ENCODE measurements around the gene LIN54.

- TF ChIP-seq, protein P1, sequence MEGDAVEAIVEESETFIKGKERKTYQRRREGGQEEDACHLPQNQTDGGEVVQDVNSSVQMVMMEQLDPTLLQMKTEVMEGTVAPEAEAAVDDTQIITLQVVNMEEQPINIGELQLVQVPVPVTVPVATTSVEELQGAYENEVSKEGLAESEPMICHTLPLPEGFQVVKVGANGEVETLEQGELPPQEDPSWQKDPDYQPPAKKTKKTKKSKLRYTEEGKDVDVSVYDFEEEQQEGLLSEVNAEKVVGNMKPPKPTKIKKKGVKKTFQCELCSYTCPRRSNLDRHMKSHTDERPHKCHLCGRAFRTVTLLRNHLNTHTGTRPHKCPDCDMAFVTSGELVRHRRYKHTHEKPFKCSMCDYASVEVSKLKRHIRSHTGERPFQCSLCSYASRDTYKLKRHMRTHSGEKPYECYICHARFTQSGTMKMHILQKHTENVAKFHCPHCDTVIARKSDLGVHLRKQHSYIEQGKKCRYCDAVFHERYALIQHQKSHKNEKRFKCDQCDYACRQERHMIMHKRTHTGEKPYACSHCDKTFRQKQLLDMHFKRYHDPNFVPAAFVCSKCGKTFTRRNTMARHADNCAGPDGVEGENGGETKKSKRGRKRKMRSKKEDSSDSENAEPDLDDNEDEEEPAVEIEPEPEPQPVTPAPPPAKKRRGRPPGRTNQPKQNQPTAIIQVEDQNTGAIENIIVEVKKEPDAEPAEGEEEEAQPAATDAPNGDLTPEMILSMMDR (IDR thresholded peaks at IDR 0.05) = no peak
- TF ChIP-seq POLR2A (IDR thresholded peaks at IDR 0.05) (no peak), EP300 (IDR thresholded peaks at IDR 0.05) (no peak)
Observed at GRCh38 chr4:82906469-82906868, 104.2 kb downstream of the LIN54 start.
